ENCODE results near the gene LRCOL1.

- TF ChIP-seq CTCF (IDR thresholded peaks at IDR 0.05; ENCODE audit: borderline replicate concordance, extremely low read depth, low read length, poor library complexity, severe bottlenecking) (no peak), EZH2 (IDR thresholded peaks at IDR 0.05; ENCODE audit: borderline replicate concordance, low read depth, low read length, severe bottlenecking) (no peak)
Measured at GRCh38 chr12:132647858-132648257, 37.5 kb upstream of the LRCOL1 start.

All from DND-41 (cell line).